Measurements from ENCODE around the gene PSMB7.

PSMB7 gene

DNA sequence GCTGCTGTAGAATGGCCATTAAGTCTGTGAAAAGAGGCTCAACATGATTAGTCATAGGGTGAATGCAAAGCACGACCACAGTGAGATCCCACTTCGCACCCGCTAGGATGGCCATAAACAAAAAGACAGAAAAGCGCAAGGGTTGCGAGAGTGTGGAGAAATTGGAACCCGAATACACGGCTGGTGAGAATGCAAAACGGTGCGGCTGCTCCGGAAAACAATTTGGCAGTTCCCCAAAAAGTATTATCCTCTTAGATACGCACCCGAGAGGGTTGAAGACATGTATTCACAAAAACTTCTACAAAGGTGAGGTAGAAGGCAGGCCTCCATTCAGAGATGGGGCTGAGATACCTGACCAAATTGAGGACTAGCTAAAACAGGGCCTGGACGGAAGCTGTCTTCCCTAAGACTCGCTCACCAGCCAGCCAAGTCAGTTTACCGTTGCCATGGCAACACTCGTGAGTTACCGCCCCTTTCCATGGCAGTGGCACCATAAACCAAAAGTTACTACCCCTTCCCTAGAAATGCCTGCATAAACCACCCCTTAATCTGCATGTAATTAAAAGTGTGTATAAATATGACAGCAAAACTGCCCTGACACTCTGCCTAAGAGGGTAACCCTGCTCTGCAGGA lies 726 bp upstream of the PSMB7 start:
- H3K4me3 ChIP-seq (ENCODE audit: low read depth, low read length), result peak overlapping the region; percentile 93
- no peak for DNase-seq (ENCODE audit: low read depth)

- peak overlapping the region; percentile 93 for H3K4me3 ChIP-seq (ENCODE audit: low read depth, low read length)
- DNase-seq (ENCODE audit: low read depth), result no peak
Observed at GRCh38 chr9:124414612-124415011, 630 bp downstream of the PSMB7 start.

GRCh38 chr9:124412228-124412575 lies 3.0 kb downstream of the PSMB7 start:
- H3K4me3 ChIP-seq (ENCODE audit: low read depth, low read length), result no peak overlapping the region
- no peak for DNase-seq (ENCODE audit: low read depth)

- peak overlapping the region; percentile 16 for H3K4me3 ChIP-seq (ENCODE audit: low read depth, low read length)
- DNase-seq (ENCODE audit: low read depth), result peak; percentile 61
Observed at GRCh38 chr9:124411514-124412227, 3.6 kb downstream of the PSMB7 start.

DNA sequence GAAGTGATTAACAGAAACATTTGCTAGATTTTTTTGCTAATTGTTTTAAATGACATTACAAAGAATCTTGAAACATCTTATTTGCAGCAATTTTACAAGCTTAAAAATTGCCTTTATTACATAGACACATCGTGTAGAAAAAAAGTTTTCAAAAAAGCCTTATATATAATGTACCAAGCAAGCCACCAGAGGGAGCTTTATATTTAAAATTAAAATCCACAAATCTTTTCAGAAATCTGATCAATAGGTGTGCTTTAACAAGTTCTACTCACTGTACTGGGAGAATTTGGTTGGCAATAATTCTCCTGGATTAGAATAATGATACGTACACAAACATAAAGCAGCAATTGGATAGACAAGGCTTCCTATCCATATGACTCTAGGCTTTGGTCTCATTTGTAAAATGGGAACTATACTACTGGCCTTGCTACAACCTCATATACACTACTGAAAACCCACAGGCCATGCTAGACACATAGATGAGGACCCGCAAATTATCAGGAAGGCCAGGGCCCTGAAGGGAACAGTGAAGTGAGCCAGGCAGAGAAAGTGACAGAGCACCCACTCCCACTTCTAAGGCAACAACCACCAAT lies 4.8 kb downstream of the PSMB7 start:
- no peak overlapping the region for H3K4me3 ChIP-seq (ENCODE audit: low read depth, low read length)
- no peak for DNase-seq (ENCODE audit: low read depth)

DNA sequence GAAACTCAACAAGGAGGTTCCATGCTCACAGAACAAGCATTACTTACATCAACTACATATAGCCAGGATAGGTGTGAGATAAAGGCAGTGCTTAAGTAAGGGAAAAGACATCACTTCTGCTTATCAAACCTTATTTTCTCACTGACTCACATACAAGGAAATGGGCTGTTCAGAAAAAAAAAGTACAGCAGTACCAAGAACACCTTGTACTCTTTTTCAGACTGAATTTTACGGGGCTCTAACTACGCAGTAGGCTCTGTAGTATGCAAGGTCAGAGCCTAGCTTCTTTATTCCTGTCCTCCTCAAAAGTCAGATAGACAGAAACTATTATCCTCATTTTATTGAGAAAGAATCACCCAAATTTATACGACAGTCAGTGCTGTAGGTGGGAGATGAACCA lies 5.8 kb downstream of the PSMB7 start:
- no peak overlapping the region for H3K4me3 ChIP-seq (ENCODE audit: low read depth, low read length)
- DNase-seq (ENCODE audit: low read depth), result no peak

GRCh38 chr9:124403246-124403645 lies 12.0 kb downstream of the PSMB7 start:
- no peak overlapping the region for H3K4me3 ChIP-seq (ENCODE audit: low read depth, low read length)

GRCh38 chr9:124399968-124400940 lies 15.0 kb downstream of the PSMB7 start:
- peak; percentile 24 for DNase-seq (ENCODE audit: low read depth)
- H3K4me3 ChIP-seq (ENCODE audit: low read depth, low read length), result peak overlapping the region; percentile 0

More at GRCh38 chr9:124403246-124403645, 12.0 kb downstream of the PSMB7 start:
- no peak for DNase-seq (ENCODE audit: low read depth)

DNA sequence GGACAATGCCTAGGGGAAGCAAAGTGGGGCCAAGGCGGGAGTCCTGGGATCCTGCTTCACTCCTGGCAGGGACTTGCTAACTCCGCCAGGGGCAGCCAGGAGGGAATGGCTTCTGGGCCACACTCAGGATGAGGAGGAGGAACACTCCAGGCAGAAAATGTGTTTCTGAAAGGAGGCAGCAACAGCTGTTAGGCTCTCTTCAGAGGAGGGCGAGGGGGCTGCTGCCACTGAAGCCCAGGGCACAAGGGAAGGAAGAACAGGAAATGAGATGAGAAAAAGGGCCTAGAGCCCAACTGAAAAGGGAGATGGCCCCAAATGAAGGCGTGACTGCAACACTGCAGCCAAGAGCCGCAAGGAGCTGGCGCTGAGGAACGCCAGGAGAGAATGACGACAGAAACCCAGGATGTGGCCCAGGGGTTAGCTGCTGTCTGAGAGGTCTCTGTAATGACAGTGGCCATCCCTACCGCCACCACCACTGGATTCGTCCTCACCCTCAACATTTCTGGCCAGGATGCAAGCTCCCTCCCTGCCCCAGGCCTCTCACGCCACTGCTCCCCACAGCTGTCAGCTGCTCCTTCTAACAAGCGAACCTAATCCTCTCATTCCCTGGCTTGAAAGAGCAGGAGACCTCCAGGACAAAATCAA lies 15.8 kb downstream of the PSMB7 start:
- H3K4me3 ChIP-seq (ENCODE audit: low read depth, low read length), result peak overlapping the region; percentile 4

GRCh38 chr9:124398191-124398935 lies 16.9 kb downstream of the PSMB7 start:
- no peak overlapping the region for H3K4me3 ChIP-seq (ENCODE audit: low read depth, low read length)
- no peak for DNase-seq (ENCODE audit: low read depth)

More for the DNA sequence above, 15.8 kb downstream of the PSMB7 start:
- peak; percentile 36 for DNase-seq (ENCODE audit: low read depth)

GRCh38 chr9:124395826-124396225 lies 19.4 kb downstream of the PSMB7 start:
- DNase-seq (ENCODE audit: low read depth), result no peak
- no peak overlapping the region for H3K4me3 ChIP-seq (ENCODE audit: low read depth, low read length)

GRCh38 chr9:124394596-124394995 lies 20.6 kb downstream of the PSMB7 start:
- no peak overlapping the region for H3K4me3 ChIP-seq (ENCODE audit: low read depth, low read length)
- no peak for DNase-seq (ENCODE audit: low read depth)

- H3K4me3 ChIP-seq (ENCODE audit: low read depth, low read length), result no peak overlapping the region
- DNase-seq (ENCODE audit: low read depth), result no peak
Observed at GRCh38 chr9:124394167-124394566, 21.1 kb downstream of the PSMB7 start.

DNA sequence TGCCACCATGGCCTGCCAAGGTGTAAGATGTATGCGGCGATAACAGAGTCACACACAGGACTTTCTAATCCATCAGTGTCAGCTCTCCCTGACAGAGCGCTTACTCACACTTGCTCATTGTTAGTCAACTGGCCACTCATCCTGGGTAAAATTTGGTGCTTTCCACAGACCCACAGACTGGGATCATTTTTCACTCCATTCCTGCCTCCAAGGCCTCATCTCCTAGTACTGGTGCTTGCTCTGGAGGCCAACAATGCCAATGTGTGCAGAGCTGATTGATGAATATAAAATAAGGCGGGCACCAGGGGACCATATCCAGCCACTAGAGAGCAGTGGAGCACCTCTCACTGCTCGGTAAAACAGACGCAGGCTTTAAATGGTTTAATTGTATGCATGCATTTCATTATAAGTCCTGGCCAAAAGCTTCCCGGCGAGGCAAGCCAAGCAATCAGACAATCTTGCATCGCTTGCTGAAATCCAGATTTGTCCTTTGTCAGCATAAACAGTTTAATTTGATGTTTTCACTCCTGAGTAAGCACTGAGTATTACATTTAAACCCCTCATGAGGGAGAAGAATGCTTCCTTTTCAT lies 22.3 kb downstream of the PSMB7 start:
- DNase-seq (ENCODE audit: low read depth), result peak; percentile 72
- H3K4me3 ChIP-seq (ENCODE audit: low read depth, low read length), result no peak overlapping the region

GRCh38 chr9:124392254-124392870 lies 22.9 kb downstream of the PSMB7 start:
- DNase-seq (ENCODE audit: low read depth), result no peak
- no peak overlapping the region for H3K4me3 ChIP-seq (ENCODE audit: low read depth, low read length)

DNA sequence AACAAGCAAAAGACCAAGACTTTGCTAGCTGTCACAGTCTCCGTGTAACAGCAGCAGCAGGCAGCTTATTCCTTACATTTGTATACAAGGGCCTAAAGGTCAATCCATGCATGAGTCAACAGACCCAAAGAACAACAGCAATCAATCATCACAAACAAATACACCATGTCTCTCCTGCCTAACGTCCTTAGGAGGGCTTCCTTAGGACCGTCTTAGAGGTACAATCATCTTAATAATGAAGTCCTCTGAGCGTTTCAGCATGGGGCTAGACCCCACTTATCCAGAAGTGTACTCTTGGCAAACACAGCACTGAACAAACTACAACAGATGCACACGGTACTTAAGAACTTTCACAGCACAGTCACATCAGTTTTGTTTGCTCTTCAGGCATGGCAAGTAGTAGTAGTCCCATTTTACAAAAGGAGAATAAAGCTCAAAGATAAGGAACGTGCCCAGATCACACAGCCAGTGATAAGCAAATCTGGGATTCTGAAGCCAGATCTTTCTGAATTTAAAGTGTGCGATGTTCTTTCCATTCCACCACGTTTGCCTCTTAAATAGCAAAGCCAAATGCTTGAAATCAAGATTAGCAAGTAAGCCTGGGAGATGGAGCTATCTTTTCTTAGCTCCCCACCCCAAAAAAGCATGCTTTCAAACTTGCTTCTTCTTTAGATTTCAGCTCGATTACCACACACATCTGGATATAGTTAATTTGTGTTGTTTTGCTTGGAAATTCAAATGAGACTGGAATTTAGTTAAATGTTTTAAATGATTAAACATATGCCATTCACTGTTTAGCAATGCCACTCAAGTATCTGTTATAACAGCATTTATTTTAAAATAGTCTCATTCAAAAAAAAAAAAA lies 24.2 kb downstream of the PSMB7 start:
- DNase-seq (ENCODE audit: low read depth), result no peak
- no peak overlapping the region for H3K4me3 ChIP-seq (ENCODE audit: low read depth, low read length)
